MCF 10A (cell line): ENCODE data around the gene SEMA5A. TPM values are rescaled to one million over a fixed set of nuclear protein-coding genes. Genes with fewer than 3 reads are reported as not detected.

Experiments
- BruUV-seq: library from RNA; stranded (reverse); fragments of 400-500 nt; replicated peaks from 2 replicates; lab custom pipeline; 2021; lab: Mats Ljungman, UMichigan
- CTCF ChIA-PET: fragments of 300-600 bp; sonication (Branson Sonifier 250); formaldehyde crosslinking; extraction: SDS; loops from one replicate; lab custom pipeline; 2021; ENCODE audit warnings: antibody characterized with exemption, inconsistent platforms; lab: Yijun Ruan, JAX
- POLR2A ChIA-PET: fragments of 300-600, 350-650 bp; sonication (Branson Sonifier 250); formaldehyde crosslinking; extraction: SDS; loops from one replicate; lab custom pipeline; 2020; ENCODE audit warnings: antibody characterized with exemption, inconsistent platforms; lab: Yijun Ruan, JAX
- DNase-seq: peaks from one replicate; pipeline ENCODE4 v3.0.0-alpha.2; 2018; ENCODE audit not compliant: unreplicated experiment
- H3K27ac Mint-ChIP-seq: one replicate; pipeline ENCODE4 v1.8.0; 2022; ENCODE audit warnings: mild to moderate bottlenecking, low read depth, mixed read lengths; ENCODE audit not compliant: unreplicated experiment
- H3K27me3 Mint-ChIP-seq: one replicate; pipeline ENCODE4 v1.8.0; 2022; ENCODE audit warnings: mixed read lengths; ENCODE audit not compliant: insufficient read depth, unreplicated experiment
- H3K36me3 Mint-ChIP-seq: one replicate; pipeline ENCODE4 v1.8.0; 2022; ENCODE audit warnings: mild to moderate bottlenecking, moderate library complexity, mixed read lengths; ENCODE audit not compliant: insufficient read depth, unreplicated experiment
- H3K4me1 Mint-ChIP-seq: one replicate; pipeline ENCODE4 v1.8.0; 2022; ENCODE audit warnings: mixed read lengths; ENCODE audit not compliant: insufficient read depth, unreplicated experiment
- H3K4me3 Mint-ChIP-seq: one replicate; pipeline ENCODE4 v1.8.0; 2022; ENCODE audit warnings: mild to moderate bottlenecking, moderate library complexity, mixed read lengths; ENCODE audit not compliant: unreplicated experiment
- H3K9me3 Mint-ChIP-seq: one replicate; pipeline ENCODE4 v1.8.0; 2022; ENCODE audit warnings: mixed read lengths; ENCODE audit not compliant: unreplicated experiment
- intact Hi-C: fragments of 100-400 bp; cut with micrococcal nuclease; formaldehyde crosslinking; loops from 2 replicates; pipeline ENCODE4 v1.14.1; 2022
- total RNA-seq: library from RNA; stranded (reverse); gene quantifications from 2 replicates; pipeline ENCODE4 v1.2.3, GENCODE V29; 2022
- TF ChIP-seq, protein P1 (sequence below): fragments of 200-600 bp; IDR thresholded peaks from one replicate; pipeline ENCODE4 v1.8.0; 2022; ENCODE audit warnings: antibody characterized with exemption, mild to moderate bottlenecking; ENCODE audit not compliant: unreplicated experiment

Gene SEMA5A
- total RNA-seq, 1 experiment from 2014 or later, result 1.2 TPM

DNA sequence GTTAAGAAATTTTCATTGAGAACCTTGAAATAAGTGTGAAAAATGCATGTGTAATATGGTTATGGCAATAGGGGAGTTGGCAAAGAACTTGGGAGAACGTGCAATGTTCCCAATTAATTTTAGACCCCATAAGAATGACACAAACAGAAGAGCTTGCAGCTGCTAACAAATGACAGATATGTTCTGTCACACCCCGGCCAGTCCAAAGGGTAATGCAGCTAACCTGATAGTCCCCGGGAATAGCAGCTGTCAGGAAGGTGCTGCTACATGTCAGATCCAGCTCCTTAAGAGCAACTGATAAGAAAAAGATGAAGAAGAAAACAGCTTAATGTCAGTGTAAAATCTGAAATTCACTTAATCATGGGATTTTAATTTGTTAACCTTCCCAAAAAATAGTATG lies 30.4 kb downstream of the SEMA5A start:
- CTCF ChIA-PET, result interaction anchor here (1.2 kb wide), 1 partner anchor 28 kb away, joined by 4 read pairs; no protein-coding TSS in a partner anchor
- H3K4me1 Mint-ChIP-seq, result no peaks in the 10 kb centered on the region
- DNase-seq, result no peak
- no peaks in the 10 kb centered on the region for H3K36me3 Mint-ChIP-seq
- BruUV-seq, result no TSS peak
- TF ChIP-seq, protein P1, sequence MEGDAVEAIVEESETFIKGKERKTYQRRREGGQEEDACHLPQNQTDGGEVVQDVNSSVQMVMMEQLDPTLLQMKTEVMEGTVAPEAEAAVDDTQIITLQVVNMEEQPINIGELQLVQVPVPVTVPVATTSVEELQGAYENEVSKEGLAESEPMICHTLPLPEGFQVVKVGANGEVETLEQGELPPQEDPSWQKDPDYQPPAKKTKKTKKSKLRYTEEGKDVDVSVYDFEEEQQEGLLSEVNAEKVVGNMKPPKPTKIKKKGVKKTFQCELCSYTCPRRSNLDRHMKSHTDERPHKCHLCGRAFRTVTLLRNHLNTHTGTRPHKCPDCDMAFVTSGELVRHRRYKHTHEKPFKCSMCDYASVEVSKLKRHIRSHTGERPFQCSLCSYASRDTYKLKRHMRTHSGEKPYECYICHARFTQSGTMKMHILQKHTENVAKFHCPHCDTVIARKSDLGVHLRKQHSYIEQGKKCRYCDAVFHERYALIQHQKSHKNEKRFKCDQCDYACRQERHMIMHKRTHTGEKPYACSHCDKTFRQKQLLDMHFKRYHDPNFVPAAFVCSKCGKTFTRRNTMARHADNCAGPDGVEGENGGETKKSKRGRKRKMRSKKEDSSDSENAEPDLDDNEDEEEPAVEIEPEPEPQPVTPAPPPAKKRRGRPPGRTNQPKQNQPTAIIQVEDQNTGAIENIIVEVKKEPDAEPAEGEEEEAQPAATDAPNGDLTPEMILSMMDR, result no peak
- H3K9me3 Mint-ChIP-seq, result no peaks in the 10 kb centered on the region
- POLR2A ChIA-PET, result no interaction called here
- H3K27me3 Mint-ChIP-seq, result no peaks in the 10 kb centered on the region
- H3K4me3 Mint-ChIP-seq, result no peak overlapping the region
- intact Hi-C loops, result no loop called here
- no peak overlapping the region for H3K27ac Mint-ChIP-seq

GRCh38 chr5:9514968-9515367 lies 30.9 kb downstream of the SEMA5A start:
- POLR2A ChIA-PET, result no interaction called here
- Mint-ChIP-seq H3K4me1 (no peaks in the 10 kb centered on the region), H3K27me3 (no peaks in the 10 kb centered on the region), H3K9me3 (no peaks in the 10 kb centered on the region), H3K4me3 (no peak overlapping the region), H3K36me3 (no peaks in the 10 kb centered on the region), H3K27ac (no peak overlapping the region)
- BruUV-seq, result no TSS peak
- TF ChIP-seq, protein P1, result no peak
- CTCF ChIA-PET, result interaction anchor here (1.2 kb wide), 1 partner anchor 29 kb away, joined by 4 read pairs; no protein-coding TSS in a partner anchor
- DNase-seq, result no peak
- intact Hi-C loops, result no loop called here

DNA sequence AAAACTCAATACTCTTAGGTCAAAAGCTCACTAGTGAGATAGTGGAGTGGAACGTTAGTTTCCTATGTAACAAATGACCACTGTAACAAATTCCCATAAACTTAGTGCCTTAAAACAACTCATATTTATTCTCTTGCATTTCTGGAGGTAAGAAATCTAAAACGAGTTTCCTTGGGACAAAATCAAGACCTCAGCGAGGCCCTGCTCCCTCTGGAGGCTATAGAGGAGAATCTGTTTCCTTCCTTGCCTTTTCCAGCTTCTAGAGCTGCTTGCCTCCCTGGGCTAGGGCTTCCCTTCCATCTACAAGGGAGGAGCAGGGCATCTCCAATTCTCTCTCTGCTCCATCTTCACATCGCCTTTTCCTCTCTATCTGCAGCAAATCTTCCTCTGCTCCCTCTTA lies 32.0 kb downstream of the SEMA5A start:
- Mint-ChIP-seq H3K4me1 (no peaks in the 10 kb centered on the region), H3K36me3 (no peaks in the 10 kb centered on the region), H3K27ac (no peak overlapping the region), H3K9me3 (no peaks in the 10 kb centered on the region), H3K4me3 (no peak overlapping the region), H3K27me3 (no peaks in the 10 kb centered on the region)
- peak; percentile 14 for DNase-seq
- TF ChIP-seq, protein P1, result peak; percentile 5
- CTCF ChIA-PET, result interaction anchor here (0.7 to 1.6 kb wide), 4 partner anchors 21 to 352 kb away, joined by 3 to 4 read pairs (median 3); no protein-coding TSS in a partner anchor
- intact Hi-C loops, result no loop called here
- BruUV-seq, result no TSS peak
- POLR2A ChIA-PET, result interaction anchor here (0.6 kb wide), 1 partner anchor 11 kb away, joined by 3 read pairs; no protein-coding TSS in a partner anchor

- Mint-ChIP-seq H3K9me3 (no peaks in the 10 kb centered on the region), H3K4me1 (no peaks in the 10 kb centered on the region), H3K36me3 (no peaks in the 10 kb centered on the region), H3K27ac (no peak overlapping the region), H3K27me3 (no peaks in the 10 kb centered on the region), H3K4me3 (no peak overlapping the region)
- no TSS peak for BruUV-seq
- ChIA-PET CTCF (interaction anchor here (0.7 kb wide), 1 partner anchor 33 kb away, joined by 4 read pairs; no protein-coding TSS in a partner anchor), POLR2A (interaction anchor here (0.7 to 1.2 kb wide), 3 partner anchors 11 to 46 kb away, joined by 3 to 4 read pairs (median 3); no protein-coding TSS in a partner anchor)
- TF ChIP-seq, protein P1, result no peak
- intact Hi-C loops, result no loop called here
- DNase-seq, result no peak
These were observed 33.4 kb downstream of the SEMA5A start for GRCh38 chr5:9512457-9512856.
